Measurements from ENCODE around the gene PRSS38.

Gene PRSS38

GRCh38 chr1:227815468-227816409 lies at the start of gene PRSS38:
TSS of gene PRSS38 (plus strand) at chr1:227815675. CDS start at chr1:227815717, 42 bp downstream.
- no peak for DNase-seq

GRCh38 chr1:227766015-227766634 lies 49.4 kb upstream of the PRSS38 start:
- DNase-seq = no peak

- DNase-seq = no peak
These were observed 48.7 kb upstream of the PRSS38 start for GRCh38 chr1:227766653-227767277.

- DNase-seq = no peak
These were observed 47.9 kb upstream of the PRSS38 start for GRCh38 chr1:227767401-227768124.

GRCh38 chr1:227768125-227768439 lies 47.4 kb upstream of the PRSS38 start:
- no peak for DNase-seq

DNA sequence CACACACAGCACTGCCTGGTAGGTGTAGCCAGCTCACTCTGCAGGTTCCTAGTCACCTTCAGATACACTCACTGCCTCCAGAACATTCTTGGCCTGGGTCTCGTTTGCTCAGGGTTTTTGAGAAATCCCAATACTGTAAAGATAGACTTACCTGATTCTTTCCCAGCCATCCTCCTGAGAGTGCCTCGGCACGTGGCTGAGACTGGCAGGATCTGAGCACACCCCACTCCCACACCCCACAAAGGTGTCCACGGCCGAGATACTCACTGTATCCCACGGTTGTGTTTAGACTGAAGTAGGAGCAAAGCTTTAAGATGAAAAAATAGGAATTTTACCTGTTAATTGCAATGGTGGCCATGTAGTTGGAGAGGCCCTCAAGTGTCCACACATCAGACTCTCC lies 46.8 kb upstream of the PRSS38 start:
- no peak for DNase-seq

DNA sequence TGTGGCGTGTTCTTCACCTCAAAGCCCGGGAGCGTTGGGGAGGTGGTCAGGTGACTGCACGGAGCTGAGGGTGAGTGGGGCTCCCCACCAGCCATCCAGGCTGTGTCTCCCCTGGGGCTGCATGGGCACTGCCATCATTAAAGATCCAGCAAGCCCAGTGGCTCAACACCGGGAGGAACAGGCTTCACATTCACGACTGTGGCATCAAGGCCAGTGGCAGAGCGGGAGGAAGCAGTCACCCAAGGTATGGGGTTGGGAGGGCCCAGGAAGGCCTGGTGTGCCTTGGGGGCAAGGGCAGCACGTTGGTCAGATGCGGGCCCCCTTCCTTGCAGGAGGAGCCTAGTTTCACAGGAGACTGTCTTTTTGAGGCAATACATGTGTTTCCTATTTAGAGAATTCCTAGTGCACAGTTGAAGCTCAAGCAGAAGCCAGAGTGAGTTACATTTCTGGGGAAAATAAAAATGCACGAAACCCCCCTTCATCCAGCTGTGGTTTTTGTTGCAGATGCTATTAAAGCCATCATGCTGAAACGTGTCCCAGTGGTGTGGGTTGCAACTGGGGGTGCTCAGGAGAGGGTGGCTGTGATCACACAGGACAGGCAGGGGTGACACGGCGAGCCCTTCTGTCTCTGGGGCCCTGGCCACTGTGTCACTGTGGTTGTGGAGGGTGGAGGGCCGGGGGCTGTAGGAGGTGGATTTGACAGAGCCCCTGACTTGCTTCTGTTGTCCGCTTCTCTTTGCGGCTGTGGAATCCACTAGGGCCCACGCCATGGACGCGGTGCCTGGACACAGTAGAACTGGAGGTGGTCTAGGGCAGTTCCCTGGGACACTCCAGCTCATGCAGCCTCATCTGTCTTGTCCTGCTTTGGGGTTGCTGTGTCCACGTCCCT lies 46.2 kb upstream of the PRSS38 start:
- no peak for DNase-seq

GRCh38 chr1:227769936-227770494 lies 45.5 kb upstream of the PRSS38 start:
- no peak for DNase-seq

- no peak for DNase-seq
These were observed 44.7 kb upstream of the PRSS38 start for GRCh38 chr1:227770812-227771211.

DNA sequence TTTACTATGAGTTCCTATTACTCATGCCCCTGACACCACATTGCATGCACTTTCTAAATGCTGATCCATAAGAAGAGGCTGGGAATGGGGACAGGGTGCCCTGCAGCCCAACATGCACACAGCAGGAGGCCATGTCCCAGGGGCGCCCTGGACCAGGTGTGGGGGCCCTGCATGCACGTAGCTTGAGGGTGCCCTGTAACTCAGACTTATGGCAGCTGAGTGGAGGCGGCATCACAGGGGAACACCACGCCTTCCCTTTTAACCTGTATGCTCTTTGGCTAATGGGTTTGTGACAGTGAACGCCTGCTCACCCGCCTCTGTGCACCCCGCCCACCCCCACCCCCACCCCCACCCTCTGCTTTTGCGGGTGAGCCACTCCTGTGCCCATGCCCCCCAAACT lies 44.1 kb upstream of the PRSS38 start:
- DNase-seq = no peak

DNA sequence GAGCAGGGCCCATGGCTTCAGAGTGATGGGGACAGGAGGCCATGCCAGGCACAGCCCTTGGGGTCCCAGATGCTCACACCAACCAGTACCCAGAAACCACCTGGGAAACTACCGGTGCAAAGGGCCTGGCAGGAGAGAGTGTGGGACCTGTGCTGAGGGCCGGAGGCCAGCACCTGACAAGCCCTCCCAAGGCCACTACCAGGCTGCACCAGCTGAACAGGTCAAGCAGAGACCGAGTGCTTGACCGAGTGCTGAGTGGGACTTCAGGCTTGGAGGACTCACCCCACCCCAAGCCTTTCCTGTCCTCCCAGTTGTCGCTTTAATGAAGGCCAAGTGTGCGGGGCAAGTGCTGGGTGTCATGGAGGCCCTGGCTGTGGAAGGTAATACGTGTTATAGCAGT lies 43.7 kb upstream of the PRSS38 start:
- no peak for DNase-seq

- DNase-seq = no peak
These were observed 41.9 kb upstream of the PRSS38 start for GRCh38 chr1:227773558-227773957.

DNA sequence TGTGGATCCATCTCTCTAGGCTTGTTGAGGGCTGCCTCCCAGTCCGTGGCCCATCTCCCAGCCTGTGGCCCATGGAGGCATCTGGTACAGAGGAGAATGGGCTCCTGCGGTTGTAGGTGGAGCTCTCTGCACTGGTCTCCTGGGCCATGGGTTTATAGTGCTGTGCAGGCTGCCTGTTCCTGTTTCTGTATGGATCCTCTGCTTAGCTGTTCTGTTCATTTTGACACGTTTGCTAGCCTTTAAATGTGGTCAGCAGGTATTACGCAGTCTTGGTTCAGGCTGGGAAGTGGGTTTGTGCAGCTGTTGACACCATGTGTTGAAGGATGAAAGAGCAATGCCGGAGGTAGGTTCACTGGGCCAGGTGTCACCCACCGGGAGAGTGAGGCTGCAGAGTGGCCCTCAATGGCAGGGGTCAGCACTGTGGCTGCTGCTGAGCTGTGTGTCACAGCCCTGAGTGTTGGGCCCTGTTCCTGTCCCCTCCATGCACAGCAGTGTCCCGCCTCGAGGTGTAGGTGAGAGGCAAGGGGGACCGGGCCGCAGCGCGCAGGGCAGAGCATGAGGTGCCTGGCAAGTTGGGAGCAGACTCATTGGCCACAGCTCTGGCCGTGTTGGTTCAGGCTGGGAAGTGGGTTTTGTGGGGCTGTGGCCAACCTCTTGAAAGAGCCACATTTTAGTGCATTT lies 41.3 kb upstream of the PRSS38 start:
- DNase-seq = no peak

- DNase-seq = no peak
These were observed 40.4 kb upstream of the PRSS38 start for GRCh38 chr1:227774821-227775661.

- no peak for DNase-seq
These were observed 39.6 kb upstream of the PRSS38 start for GRCh38 chr1:227775841-227776240.

GRCh38 chr1:227776331-227776771 lies 39.1 kb upstream of the PRSS38 start:
- DNase-seq = no peak

GRCh38 chr1:227777156-227777555 lies 38.3 kb upstream of the PRSS38 start:
- no peak for DNase-seq

GRCh38 chr1:227777646-227778045 lies 37.8 kb upstream of the PRSS38 start:
- no peak for DNase-seq

DNA sequence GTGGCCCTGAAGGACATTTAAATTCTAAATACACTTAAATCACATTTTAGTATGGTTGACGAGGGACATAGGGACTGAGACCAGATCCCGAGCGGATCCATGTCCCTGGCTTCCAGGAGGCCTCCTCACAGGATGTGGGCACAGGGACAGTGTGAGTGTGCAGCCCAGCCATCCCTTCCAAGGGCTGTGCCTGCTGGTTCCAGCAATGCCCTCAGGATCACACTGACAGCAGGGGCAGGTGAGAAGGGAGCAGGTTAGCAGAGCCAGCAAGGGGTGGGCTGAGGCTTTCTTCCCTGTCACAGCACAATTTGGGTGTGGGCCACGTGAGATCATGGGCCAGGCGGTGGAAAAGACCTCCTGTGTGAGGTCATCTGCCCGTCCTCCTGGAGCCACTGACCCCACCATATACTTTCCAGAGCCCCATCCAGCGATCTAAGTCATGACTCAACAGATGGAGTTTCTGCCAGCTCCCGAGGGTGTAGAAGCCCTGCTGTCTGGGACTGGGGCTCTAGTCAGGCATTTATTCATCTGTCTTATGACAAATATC lies 37.0 kb upstream of the PRSS38 start:
- no peak for DNase-seq

DNA sequence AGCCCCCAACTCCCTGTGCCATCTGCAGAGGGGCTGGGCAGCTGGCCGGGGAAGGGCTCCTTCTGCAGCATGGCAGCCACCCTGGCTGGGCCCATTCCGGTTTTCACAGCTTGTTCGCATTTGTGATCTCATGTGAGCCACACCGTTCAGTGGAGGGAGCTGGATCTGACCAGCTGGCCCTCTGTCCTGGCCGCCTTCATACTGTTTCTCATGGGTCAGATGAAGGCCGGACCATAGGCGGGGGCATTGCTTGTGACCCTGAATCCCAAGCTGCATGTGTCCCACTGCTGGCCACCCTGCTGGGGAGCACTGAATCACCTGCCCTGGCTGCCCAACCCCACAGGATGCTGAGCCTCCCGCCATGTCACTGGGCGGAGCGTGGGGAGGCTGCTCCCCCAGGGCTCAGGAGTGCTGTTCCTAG lies 36.4 kb upstream of the PRSS38 start:
- DNase-seq = no peak

Measured in hippocampal formation (tissue), 2 donors.